Pulmonary artery endothelial cell (primary cell): ENCODE measurements around the gene DRICH1. TPM values are rescaled to one million over a fixed set of nuclear protein-coding genes. Genes with fewer than 3 reads are reported as not detected.
"Not testable (repeated sequence)": the region's sequence is repeated elsewhere in the genome, so short reads cannot be mapped to it uniquely, and the experiment has no call there.

Source experiments
- DNase-seq: peaks from one replicate; pipeline ENCODE4 v3.0.0-alpha.2; 2011; ENCODE audit warnings: low read depth, low spot score
- total RNA-seq: library from RNA; depleted of rRNA; stranded (reverse); fragments of >200 nt; gene quantifications from 2 replicates; pipeline ENCODE4 v1.2.3, GENCODE V29; 2014

Gene DRICH1
- total RNA-seq, 1 donor from 2014 or later = 0.13 TPM

DNA sequence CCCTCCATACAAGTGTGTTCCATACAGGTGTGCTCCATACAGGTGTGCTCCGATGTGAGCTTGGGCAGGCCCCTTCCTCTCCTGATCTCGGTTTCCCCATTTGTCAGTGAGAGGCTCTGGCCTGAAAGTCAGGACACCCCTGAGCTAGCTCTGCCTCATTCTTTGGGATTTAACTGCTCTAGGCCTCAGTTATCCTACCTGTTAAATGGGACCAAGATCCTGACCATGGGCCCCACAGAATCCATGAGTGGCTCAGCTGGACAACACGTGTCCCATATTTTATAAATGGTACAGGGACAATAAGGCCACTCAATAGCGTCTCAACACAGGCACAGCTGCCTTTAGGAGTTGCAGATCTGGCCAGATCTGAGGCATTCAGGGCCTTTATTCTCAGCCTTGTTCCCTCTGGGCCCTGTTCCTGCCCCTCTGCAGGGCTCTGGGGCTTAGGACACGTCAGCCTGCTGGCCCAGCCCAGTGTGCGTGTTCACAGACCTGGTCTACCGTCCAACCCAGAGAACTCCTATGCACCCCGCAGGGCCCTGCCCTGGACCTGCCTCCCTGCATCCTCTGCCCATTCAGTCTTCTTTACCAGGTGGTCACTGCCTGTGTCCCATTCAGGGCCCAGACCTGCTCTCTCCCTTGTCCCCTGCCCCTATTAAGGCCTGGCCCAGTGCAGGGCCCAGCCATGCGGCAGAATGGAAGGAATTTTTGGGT is 33.2 kb downstream of the DRICH1 start:
- DNase-seq = no peak

DNA sequence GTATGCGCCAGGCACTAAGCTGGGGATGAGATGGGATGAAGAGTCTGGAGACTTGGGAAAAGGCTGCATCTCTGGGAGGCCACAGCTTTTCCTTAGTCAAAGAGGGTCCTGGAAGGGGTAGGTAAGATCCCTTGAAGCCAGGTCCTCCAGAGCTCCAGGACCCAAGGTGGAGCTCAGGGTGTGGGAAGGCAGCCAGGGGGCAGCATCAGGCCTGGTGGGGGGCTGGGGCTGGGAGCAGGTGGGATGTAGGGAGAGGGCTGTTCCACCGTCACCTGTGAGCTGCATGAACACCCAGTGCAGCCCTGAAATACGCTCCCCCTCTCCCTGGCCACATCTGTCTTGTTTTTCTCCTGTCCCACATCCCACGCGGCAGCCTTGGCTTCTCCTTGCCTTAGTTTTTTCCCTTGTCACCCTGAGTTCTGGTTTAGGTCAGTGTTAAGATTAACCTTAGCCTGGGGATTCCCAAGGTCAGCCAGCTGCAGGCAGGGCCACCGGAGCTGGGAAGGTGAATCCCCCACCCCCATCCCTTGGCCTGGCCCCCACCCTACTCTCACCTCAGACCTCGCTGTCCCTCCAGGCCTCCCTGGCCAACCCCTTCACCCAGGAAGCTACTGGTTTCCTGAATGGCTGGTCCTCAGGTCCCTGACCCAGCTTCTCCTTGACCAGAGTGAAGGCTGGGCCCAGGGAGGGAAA is 34.4 kb downstream of the DRICH1 start:
- DNase-seq = not testable (repeated sequence)

DNA sequence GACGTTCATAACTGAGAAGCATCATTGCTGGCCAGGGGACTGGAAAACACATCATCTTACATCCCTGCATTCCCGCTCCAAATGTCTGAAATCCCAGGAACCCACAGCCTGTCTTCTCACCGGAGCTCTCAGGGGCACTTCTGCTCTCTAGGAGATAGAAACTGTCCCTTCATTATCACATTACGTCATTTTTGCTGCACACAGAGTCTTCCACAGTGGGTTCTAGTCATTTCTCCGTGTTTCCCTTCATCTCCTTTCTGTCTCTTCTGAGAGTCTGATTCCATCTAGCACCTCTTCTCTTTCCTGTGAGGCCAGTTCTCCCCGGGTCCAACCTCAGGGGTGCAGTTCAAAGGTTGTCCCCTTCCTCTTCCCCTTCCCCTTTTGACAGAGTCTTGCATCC is 36.2 kb downstream of the DRICH1 start:
- DNase-seq = not testable (repeated sequence)

DNA sequence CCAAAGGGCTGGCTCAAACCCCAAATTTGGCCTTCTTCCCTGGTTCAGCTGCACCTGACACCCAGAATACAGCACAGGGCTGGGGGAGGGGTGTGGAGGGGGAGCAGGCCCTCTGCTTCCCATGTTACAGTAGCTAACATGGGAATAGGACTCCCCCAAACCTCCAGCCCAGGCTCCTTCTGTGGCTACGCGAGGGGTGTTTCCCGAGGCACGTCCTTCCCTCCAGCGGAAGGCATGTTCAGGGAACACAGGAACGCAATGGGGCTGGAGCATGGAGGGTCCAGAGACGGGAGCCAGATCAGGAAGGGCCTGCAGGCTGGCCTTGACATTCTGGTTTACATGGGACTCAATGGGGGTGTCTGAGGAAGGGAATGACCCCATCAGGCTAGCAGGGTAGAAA is 40.3 kb downstream of the DRICH1 start:
- no peak for DNase-seq

DNA sequence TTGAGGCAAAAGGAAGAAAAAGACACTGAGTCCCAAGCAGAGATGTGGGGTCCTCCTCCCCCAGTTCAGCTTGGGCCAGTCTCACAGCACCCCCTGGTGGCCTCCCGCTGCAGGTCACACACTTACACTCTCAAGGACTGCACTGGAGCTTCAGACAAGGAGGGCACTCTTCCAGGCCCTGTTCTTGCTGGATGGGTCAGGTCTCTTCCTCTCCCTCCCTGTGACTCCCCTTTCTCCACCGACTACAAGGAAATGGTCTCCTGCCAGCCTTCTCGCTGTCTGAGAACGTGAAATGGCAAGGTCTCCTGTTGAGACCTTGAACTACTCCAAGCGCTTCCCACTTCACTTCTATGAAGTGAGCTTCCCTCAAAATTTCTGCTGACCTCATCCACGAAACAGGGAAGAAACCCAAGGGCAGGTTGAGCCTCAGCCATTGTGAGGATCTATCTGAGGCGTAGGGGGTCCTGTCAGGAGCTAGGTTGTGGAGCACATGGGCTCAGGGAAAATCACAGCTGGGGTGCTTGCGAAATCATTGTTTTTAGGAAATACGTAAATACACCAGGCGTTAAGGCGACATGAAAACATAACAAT is 40.8 kb downstream of the DRICH1 start:
- peak; percentile 26 for DNase-seq

GRCh38 chr22:23583836-23584235 is 48.3 kb downstream of the DRICH1 start:
- no peak for DNase-seq

DNA sequence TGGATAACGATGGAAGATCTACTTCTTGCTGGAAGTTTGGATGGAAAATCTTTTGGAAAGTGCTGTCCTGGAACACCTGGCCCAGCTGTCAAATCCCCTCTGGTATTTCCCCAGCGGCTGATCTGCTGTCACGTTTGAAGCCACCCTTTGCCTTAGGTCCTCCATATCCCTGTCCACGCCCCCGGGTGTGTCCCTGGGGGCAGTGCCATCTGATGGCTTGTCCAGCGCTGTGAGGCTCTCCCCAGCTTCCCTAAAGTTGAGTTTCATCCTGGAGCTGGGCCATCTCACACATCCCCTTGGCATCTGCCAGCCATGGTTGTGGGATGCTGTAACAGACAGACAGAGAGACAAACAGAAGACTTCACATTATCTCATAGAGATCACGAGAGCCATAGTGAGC is 49.0 kb downstream of the DRICH1 start:
- DNase-seq = no peak

GRCh38 chr22:23581260-23581650 is 50.9 kb downstream of the DRICH1 start:
- no peak for DNase-seq

- DNase-seq = no peak
Measured at GRCh38 chr22:23580576-23581259, 51.4 kb downstream of the DRICH1 start.

GRCh38 chr22:23579870-23580575 is 52.1 kb downstream of the DRICH1 start, which contains the start of gene IGLL1:
TSS of gene IGLL1 (minus strand) at chr22:23580290. CDS start at chr22:23580190, 100 bp downstream.
- no peak for DNase-seq

DNA sequence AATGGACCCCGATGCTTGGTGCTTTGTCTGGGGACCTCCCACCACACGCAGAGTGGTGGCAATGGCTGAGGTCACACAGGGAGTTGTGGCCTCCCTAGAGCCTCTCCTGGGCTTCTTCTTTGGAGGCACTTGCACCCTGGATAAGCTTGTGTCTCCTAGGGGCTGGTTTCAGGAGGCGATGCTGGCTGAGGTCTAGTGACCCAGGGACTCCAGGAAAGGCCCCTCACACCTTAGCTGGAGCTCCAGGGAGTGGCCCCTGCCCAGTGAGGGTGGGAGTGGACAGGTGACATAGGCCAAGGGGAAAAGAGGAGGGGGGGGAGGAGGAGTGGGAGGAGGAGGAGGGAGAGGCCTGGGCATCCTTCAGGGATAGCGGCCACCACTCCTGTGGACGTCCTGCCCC is 52.8 kb downstream of the DRICH1 start:
- no peak for DNase-seq

DNA sequence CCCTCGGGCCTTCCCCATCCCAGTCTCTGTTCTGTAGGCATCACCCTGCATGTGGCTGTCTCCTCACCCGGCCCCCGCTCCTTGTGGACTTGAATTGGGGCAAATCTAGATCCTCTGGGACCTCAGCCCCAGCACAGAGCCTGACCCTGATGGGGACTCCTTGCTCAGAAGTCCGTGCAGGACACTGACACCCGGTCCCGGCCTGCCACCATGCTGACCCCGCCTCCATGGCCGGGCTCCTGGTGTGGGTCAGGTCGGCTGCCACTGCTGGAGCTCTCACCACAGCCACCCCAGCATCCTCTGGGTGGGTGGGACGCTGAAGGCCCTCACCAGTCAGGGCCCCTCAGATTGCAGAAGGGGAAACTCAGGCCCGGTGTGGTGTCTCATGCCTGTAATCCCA is 53.8 kb downstream of the DRICH1 start:
- no peak for DNase-seq

GRCh38 chr22:23576681-23577080 is 55.4 kb downstream of the DRICH1 start:
- DNase-seq = no peak

- no peak for DNase-seq
Measured at GRCh38 chr22:23575601-23576000, 56.5 kb downstream of the DRICH1 start.

DNA sequence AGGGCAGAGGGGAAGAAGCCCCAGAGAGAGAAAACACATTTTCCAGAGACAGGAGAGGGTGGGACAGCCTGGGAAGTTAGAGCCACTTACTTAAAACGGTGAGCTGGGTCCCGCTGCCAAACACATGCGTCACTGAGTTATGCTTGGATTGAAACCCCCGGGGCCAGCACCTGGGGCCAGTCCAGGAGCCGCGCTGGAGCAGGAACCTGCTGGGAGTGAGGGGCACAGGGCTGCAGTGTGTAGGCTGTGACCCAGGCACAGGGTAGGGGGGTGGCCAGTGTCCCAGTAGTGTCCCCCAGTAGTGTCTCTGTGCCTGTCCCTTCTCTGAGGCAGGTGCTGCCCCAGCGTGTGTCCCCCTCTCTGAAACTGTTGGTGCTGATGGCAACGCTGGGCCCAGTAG is 57.2 kb downstream of the DRICH1 start:
- DNase-seq = no peak

- DNase-seq = no peak
Measured at GRCh38 chr22:23574371-23574811, 57.7 kb downstream of the DRICH1 start.

GRCh38 chr22:23573701-23574235 is 58.4 kb downstream of the DRICH1 start:
- not testable (repeated sequence) for DNase-seq

- DNase-seq = not testable (repeated sequence)
Measured at GRCh38 chr22:23573106-23573505, 59.0 kb downstream of the DRICH1 start.

DNA sequence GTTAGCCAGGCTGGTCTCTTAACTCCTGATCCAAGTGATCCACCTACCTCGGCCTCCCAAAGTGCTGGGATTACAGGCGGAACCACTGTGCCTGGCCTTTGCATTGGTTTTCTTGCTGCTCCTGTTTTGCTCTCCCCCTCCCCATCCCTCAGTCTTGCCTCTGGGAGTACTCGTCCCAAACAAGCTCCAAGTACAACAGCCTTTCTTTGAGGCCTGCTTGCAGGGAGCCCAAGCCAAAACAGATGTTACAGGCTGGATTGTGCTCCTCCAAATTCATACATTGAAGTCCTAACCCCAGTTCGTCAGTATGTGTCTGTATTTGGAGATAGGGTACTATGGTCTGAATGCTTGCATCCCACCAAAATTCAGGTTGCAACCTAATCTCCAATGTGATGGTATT is 60.6 kb downstream of the DRICH1 start:
- no peak for DNase-seq

DNA sequence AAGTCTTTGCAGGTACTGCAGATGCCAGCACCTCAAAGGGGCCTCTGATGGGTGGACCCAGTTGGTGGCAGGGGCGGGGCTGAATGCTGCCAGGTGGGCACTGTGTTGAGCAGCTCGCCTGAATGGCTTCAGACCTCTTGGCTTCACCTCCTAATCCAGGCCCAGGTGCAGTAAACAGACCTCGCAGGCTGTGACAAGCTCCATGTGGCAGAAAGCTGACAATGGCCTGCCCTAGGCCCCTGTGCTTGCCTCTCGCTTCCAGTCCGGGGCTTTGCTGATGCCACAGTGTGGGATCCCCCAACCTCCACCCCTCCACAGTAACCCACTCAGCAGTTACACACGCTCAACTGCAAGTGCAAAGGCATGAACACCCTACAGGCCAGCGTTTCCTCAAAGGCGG is 61.4 kb downstream of the DRICH1 start:
- DNase-seq = no peak

- no peak for DNase-seq
Measured at GRCh38 chr22:23569716-23570115, 62.4 kb downstream of the DRICH1 start.
